OCI-LY1 (cell line): ENCODE results near the gene SLCO2B1.

Source experiments
- H2AFZ ChIP-seq: fragments of 200-600 bp; sonication (generic), shearing (Covaris generic); 2 replicates; pipeline ENCODE4 v1.6.0; 2014; ENCODE audit warnings: antibody characterized with exemption, mild to moderate bottlenecking, low read length
- H3F3A ChIP-seq: fragments of 200-600 bp; sonication (generic), shearing (Covaris generic); 2 replicates; pipeline ENCODE4 v1.6.0; 2014; ENCODE audit warnings: mild to moderate bottlenecking, antibody characterized with exemption, low read length, moderate library complexity; ENCODE audit not compliant: insufficient read depth
- H3K27ac ChIP-seq: fragments of 200-600 bp; sonication (generic); 2 replicates; pipeline ENCODE4 v1.5.1; 2014; ENCODE audit warnings: low read length, mixed run types, mild to moderate bottlenecking, low read depth; ENCODE audit not compliant: poor library complexity, severe bottlenecking
- H3K27me3 ChIP-seq: fragments of 200-600 bp; sonication (generic); 2 replicates; pipeline ENCODE4 v1.6.0; 2014; ENCODE audit warnings: antibody characterized with exemption, mild to moderate bottlenecking, low read length, moderate library complexity; ENCODE audit not compliant: insufficient read depth
- H3K36me3 ChIP-seq: fragments of 200-600 bp; sonication (generic); 2 replicates; pipeline ENCODE4 v1.6.1; 2014; ENCODE audit warnings: mild to moderate bottlenecking, antibody characterized with exemption, low read length, moderate library complexity, mixed read lengths; ENCODE audit not compliant: insufficient read depth
- H3K4me1 ChIP-seq: fragments of 200-600 bp; sonication (generic); 2 replicates; pipeline ENCODE4 v1.5.1; 2014; ENCODE audit warnings: mild to moderate bottlenecking, low read length, moderate library complexity; ENCODE audit not compliant: insufficient read depth, severe bottlenecking
- H3K4me2 ChIP-seq: fragments of 200-600 bp; sonication (generic), shearing (Covaris generic); 2 replicates; pipeline ENCODE4 v1.6.1; 2014; ENCODE audit warnings: low read length
- H3K4me3 ChIP-seq: fragments of 200-600 bp; sonication (generic); 2 replicates; pipeline ENCODE4 v1.5.1; 2014; ENCODE audit warnings: low read length, low read depth, mild to moderate bottlenecking, mixed read lengths; ENCODE audit not compliant: poor library complexity, severe bottlenecking
- H3K79me2 ChIP-seq: fragments of 200-600 bp; shearing (Covaris generic); 2 replicates; pipeline ENCODE4 v1.6.1; 2016; ENCODE audit warnings: mixed run types, low read length, mixed read lengths; ENCODE audit not compliant: insufficient read depth
- H3K9ac ChIP-seq: fragments of 200-600 bp; sonication (generic), shearing (Covaris generic); 2 replicates; pipeline ENCODE4 v1.6.1; 2014; ENCODE audit warnings: mild to moderate bottlenecking, low read length, mixed read lengths
- H3K9me2 ChIP-seq: fragments of 200-600 bp; sonication (generic), shearing (Covaris generic); 2 replicates; pipeline ENCODE4 v1.6.1; 2014; ENCODE audit warnings: low read depth, mild to moderate bottlenecking, low read length, mixed read lengths
- H3K9me3 ChIP-seq: fragments of 200-600 bp; shearing (Covaris generic); 2 replicates; pipeline ENCODE4 v1.6.1; 2014; ENCODE audit warnings: low read length, mixed read lengths
- H4K20me1 ChIP-seq: fragments of 200-600 bp; sonication (generic), shearing (Covaris generic); 2 replicates; pipeline ENCODE4 v1.6.0; 2016; ENCODE audit warnings: mild to moderate bottlenecking, low read length; ENCODE audit not compliant: insufficient read depth
- EZH2 ChIP-seq: fragments of 200-600 bp; sonication (generic), shearing (Covaris generic); IDR thresholded peaks from 2 replicates; pipeline ENCODE4 v1.8.0; 2017; ENCODE audit warnings: borderline replicate concordance, mixed run types, mild to moderate bottlenecking, antibody characterized with exemption, low read length, moderate library complexity, mixed read lengths
- TF ChIP-seq, protein P1 (sequence below): fragments of 200-600 bp; sonication (generic), shearing (Covaris generic); IDR thresholded peaks from 2 replicates; pipeline ENCODE4 v1.5.1; 2017; ENCODE audit warnings: mild to moderate bottlenecking, antibody characterized with exemption, low read length, moderate library complexity, mixed read lengths

The SLCO2B1 gene

DNA sequence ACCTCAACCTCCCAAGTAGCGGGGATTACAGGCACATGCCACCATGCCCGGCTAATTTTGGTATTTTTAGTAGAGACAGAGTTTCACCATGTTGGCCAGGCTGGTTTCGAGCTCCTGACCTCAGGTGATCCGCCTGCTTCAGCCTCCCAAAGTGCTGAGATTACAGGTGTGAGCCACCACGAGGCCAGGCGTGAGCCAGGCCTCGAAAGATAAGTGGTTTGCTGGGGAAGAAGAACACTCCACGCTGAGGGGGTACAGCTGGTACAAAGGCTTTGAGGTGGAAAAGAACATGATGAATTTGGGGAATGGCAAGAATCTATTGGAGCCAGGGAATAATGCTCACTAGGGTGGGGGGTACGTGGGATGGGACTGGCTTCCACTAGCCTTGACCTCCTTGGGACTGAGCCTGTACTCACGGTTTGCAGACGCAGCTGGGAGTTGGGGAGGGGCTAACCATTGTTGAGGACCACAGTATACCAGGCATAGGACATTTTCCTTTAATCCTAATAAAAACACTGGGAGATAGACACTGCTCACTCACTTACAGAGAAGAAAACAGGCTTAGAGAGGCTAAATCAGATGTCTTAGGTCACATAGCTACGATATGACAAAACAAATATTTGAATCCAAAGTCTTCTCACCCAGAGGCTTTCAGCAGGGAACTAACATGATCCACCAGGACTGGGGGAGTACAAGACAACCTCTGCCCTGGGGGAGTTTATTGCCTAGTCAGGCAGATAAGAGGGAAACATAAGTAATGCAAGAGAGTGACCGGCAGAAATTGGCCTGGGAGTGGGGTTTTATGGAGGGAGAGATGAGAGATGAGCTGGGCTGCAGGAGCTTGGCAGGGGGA lies 4.9 kb downstream of the SLCO2B1 start:
- Histone ChIP-seq H3K4me3 (no peak overlapping the region), H3K27me3 (0 out of 2 replicates have a peak, but pooled peaks cover 3% of the 10 kb centered on the region), H4K20me1 (no peaks in the 10 kb centered on the region), H2AFZ (no peak overlapping the region), H3K4me2 (no peak overlapping the region), H3K9me2 (no peaks in the 10 kb centered on the region), H3K27ac (no peak overlapping the region), H3K9ac (no peak overlapping the region), H3K4me1 (no peaks in the 10 kb centered on the region), H3K36me3 (no peaks in the 10 kb centered on the region), H3F3A (no peaks in the 10 kb centered on the region), H3K79me2 (no peaks in the 10 kb centered on the region), H3K9me3 (no peaks in the 10 kb centered on the region)
- TF ChIP-seq, protein P1, sequence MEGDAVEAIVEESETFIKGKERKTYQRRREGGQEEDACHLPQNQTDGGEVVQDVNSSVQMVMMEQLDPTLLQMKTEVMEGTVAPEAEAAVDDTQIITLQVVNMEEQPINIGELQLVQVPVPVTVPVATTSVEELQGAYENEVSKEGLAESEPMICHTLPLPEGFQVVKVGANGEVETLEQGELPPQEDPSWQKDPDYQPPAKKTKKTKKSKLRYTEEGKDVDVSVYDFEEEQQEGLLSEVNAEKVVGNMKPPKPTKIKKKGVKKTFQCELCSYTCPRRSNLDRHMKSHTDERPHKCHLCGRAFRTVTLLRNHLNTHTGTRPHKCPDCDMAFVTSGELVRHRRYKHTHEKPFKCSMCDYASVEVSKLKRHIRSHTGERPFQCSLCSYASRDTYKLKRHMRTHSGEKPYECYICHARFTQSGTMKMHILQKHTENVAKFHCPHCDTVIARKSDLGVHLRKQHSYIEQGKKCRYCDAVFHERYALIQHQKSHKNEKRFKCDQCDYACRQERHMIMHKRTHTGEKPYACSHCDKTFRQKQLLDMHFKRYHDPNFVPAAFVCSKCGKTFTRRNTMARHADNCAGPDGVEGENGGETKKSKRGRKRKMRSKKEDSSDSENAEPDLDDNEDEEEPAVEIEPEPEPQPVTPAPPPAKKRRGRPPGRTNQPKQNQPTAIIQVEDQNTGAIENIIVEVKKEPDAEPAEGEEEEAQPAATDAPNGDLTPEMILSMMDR = no peak
- TF ChIP-seq EZH2 = no peak

DNA sequence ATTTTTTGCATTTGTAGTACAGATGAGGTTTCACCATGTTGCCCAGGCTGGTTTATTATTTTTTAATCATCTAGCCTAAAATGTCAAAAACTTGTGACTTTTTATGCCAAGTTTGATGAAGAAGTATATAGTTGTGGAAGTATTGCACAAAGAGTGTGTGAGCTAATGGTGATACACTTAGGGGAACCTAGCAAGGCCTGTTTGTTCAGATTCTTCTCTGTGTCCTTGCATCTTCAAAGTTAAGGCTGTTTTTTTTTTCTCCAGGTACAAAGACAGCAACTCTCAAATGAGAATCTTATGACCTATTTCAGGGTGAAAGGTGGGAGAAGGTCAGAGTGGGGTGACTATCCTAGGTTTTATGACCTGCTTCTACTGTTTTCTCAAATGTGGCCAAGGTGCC lies 7.3 kb downstream of the SLCO2B1 start:
- no peak overlapping the region for H3K27ac ChIP-seq
- no peak overlapping the region for H3K4me2 ChIP-seq
- H3K27me3 ChIP-seq = peaks cover 3% of the 10 kb centered on the region; the same call in 1 of the 2 replicates
- no peak overlapping the region for H3K9ac ChIP-seq
- H3K4me1 ChIP-seq = no peaks in the 10 kb centered on the region
- no peak overlapping the region for H3K4me3 ChIP-seq
- no peaks in the 10 kb centered on the region; the same call in 1 of the 2 replicates for H3K36me3 ChIP-seq
- no peak overlapping the region for H2AFZ ChIP-seq
- no peaks in the 10 kb centered on the region for H3K79me2 ChIP-seq
- H4K20me1 ChIP-seq = no peaks in the 10 kb centered on the region
- H3K9me2 ChIP-seq = no peaks in the 10 kb centered on the region
- TF ChIP-seq, protein P1 = no peak
- no peak for TF ChIP-seq EZH2
- H3F3A ChIP-seq = no peaks in the 10 kb centered on the region
- no peaks in the 10 kb centered on the region for H3K9me3 ChIP-seq

DNA sequence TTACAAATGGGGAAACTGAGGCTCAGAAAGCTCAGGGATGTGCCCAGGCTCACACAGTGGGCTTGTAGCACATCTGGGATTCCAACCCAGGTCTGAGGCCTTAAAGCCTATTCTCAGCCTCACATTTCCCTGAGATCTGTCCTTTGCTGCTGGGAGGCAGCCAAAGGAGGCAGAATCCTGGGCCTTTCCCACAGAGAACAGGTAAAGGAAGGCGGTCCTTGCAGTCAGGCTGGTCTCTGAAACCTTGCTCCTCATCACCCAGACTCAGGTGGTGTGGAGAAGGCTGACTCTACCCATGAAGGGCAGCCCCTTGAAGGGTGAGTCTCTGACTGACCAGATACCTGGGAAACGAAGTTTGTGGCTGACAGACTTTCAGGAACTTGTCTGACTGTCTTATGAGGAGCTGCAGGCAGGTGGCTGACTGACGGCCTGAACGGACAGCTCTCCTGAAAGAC lies 7.8 kb downstream of the SLCO2B1 start:
- no peaks in the 10 kb centered on the region for H3K4me1 ChIP-seq

More for the DNA sequence above, 7.8 kb downstream of the SLCO2B1 start:
- no peaks in the 10 kb centered on the region for H3K79me2 ChIP-seq
- H3K9ac ChIP-seq = no peak overlapping the region
- no peak overlapping the region for H3K4me3 ChIP-seq
- H3K9me2 ChIP-seq = no peaks in the 10 kb centered on the region
- H3K36me3 ChIP-seq = no peaks in the 10 kb centered on the region; the same call in 1 of the 2 replicates
- H3K9me3 ChIP-seq = no peaks in the 10 kb centered on the region
- TF ChIP-seq, protein P1 = no peak
- no peak for TF ChIP-seq EZH2
- no peak overlapping the region for H3K27ac ChIP-seq
- peaks cover 3% of the 10 kb centered on the region; the same call in 1 of the 2 replicates for H3K27me3 ChIP-seq
- H3K4me2 ChIP-seq = no peak overlapping the region
- H3F3A ChIP-seq = no peaks in the 10 kb centered on the region
- no peak overlapping the region for H2AFZ ChIP-seq
- no peaks in the 10 kb centered on the region for H4K20me1 ChIP-seq
